ENCODE data around the gene MRPS31. TPM values are rescaled to one million over a fixed set of nuclear protein-coding genes. Genes with fewer than 3 reads are reported as not detected.
A peak's percentile ranks its signal among the peaks of the same experiment; 100 is the strongest.

Gene MRPS31
- total RNA-seq (2014; rRNA removed; shearing (Covaris generic)): 35.2 and 35.6 TPM in 2 replicates
- 21.4 and 23.6 TPM in 2 replicates for polyA plus RNA-seq (2014; cell fraction: nucleus; rRNA removed)

DNA sequence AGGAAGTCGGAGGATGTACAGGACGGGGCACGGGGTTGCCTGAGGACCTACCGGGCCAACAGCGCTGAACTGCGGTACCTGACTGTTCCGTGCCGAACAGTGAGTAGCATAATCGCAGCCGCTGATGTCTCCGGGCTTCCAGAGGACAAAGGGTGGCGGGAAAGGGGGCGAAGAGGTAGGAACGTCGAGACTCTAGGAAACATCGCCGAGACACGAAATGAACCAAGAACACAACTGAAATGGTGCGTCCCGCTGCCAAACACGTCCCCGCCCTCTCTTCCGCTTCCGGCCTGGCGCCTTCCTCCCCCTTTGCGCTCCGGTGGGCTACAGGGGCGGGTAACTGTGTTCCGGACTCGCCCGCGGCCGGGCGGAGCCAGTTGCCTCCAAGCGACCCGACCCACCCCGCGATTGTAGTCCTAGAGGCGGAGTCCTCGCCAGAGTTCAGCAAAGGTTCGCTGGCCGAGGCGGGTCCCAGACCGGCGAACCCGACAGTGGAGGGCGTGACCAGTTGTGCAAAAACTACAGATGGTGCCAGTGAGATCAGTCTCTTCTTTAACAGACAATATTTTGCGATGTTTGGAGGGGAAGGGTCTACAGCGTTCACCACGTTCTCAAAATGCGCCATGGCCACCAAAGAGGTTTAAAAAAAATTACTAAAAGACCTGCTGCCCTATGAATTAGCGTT is at the start of gene MRPS31:
TSS of gene MRPS31 (minus strand) at position 257 of the 685 bp plus-strand sequence. CDS start at position 203, 54 bp downstream.
- DNase-seq (ENCODE audit: extremely low read depth, low read depth): peak; percentile 89

DNA sequence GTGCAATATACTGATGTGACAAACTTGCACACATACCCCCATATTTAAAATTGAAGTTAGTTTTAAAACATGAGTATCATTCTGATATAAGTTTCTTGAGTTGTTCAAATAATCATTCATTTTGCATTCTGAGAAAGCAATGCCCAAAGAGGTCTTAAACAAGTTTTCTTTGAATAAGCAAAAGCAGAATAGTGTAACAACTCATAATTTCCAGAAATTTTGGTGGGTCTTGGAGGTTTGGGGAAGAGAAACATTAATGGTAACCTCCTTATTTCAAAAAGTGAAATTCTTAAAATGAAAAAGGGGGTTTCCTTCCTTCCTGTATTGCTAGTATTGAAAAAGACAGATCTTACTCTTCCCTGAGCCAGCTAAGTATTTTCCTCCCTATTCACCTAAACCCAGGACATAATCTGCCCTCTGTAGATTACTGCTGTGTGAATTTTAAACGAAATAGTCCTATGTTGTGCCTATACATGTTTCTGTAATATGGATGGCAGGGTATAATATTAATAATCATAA is 48.9 kb upstream of the MRPS31 start:
- no peak for DNase-seq (ENCODE audit: extremely low read depth, low read depth)

DNA sequence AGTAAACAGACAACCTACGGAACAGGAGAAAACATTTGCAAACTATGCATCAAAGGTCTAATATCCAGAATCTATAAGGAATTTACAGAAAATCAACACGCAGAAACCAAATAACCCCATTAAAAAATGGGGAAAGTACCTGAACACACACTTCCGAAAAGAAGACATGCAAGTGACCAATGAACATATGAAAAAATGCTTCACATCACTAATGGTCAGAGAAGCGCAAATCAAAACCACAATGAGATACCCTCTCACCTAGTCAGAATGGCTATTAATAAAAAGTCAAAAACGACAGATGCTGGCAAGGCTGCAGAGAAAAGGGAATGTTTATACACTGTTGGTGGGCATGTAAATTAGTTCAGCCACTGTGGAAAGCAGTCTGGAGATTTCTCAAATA is 47.9 kb upstream of the MRPS31 start:
- DNase-seq (ENCODE audit: extremely low read depth, low read depth): no peak

DNA sequence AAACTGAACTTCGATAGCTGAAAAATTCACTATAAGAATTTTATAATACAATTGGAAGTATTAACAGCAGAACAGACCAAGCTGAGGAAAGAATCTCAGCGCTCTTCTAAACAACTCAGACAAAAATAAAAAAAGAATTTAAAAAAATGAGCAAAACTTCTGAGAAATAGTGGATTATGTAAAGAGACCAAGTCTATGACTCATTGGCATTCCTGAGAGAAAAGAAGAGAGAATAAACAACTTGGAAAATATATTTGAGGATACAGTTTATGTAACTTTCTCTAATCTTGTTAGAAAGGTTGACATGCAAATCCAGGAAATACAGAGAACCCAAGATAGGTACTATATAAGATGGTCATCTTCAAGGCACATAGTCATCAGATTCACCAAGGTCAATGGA is 43.8 kb upstream of the MRPS31 start:
- DNase-seq (ENCODE audit: extremely low read depth, low read depth): no peak

DNA sequence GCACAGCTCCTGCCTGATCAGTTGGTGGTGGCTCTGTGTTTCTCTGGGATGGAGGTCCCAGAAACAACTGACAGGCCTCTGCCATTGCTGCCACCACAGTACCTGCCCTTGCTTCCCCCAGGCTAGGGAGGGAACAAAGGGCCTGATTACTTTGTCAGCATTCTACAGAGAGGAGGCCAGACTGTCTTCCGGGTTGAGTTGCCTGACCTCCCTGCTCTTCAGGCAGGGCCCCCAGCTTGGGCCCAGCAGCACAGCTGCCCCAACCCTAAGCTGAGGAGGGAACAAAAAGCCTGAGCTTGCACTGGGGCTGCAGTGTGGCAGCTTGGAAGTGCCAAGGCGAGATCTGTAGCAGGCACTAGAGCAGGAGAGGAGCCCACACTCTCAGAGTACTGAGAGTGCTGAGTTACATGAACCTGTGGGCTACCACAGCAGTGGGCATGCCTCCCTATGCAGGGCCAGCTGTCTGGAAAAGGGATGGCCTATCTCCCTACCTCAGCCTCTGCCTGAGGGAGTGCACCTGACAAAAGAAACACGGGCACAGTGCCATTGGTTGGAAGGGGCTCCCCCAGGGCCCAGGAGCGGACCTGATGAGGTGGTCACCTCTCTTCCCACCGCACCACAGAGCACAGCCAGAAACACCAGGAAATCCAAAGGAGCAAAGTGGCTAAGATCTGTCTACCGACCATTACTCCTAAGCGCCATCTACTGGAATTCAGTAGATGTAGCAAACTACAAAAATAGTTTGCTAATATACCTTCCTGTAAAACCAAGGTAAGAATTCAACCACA is 42.9 kb upstream of the MRPS31 start:
- no peak for DNase-seq (ENCODE audit: extremely low read depth, low read depth)

DNA sequence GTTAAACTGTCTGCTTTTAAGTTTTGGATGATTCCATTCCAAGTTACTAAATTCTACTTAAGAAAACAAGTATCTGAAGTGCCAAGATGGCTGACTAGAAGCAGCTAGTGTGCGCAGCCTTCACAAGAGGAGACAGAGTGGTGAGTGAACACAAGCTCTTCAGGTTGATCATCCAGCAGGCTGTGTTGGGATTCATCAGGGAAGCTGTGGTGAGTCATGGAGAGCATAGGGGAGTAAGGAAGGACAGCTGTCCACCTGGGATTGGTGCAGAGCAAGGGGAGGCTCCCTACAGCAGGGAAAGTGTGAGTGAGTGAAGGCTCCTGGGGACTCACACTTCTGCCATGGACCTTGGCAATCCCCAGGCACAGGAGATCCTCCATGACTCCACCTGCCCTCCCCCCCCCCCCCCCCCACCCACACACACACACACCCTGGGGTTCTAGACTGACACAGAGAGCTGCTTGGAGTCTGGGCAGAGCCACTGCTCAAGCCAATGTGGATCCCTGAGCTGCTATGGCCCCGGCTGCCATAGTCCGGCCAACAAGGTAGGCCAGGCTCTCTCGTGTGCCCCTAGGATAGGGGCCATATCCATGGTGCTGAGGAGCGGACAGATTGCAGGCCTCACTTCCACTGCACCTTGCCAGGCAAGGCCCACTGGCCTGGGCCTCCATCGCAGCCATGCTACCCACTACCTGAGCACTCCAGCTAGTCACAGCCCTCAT is 41.9 kb upstream of the MRPS31 start:
- DNase-seq (ENCODE audit: extremely low read depth, low read depth): no peak

DNA sequence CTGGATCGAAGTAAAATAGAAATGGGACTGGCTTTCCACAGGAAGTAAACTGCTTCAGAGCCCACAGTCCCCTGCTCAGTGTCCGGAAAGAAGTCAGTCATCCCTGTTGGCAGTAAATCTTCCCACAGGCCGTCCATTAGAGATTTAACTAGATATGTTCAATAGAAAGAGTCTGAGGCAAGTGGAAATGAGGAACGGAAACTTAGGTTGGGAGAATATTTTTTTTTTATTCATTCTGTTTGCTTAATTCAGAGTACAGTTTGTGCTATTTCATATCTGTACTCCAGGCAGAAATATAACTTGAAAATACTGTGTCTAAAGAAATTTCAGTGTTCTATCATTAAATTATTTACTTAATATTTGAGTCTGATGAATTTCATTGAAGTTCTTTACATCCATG is 41.1 kb upstream of the MRPS31 start:
- DNase-seq (ENCODE audit: extremely low read depth, low read depth): no peak

DNA sequence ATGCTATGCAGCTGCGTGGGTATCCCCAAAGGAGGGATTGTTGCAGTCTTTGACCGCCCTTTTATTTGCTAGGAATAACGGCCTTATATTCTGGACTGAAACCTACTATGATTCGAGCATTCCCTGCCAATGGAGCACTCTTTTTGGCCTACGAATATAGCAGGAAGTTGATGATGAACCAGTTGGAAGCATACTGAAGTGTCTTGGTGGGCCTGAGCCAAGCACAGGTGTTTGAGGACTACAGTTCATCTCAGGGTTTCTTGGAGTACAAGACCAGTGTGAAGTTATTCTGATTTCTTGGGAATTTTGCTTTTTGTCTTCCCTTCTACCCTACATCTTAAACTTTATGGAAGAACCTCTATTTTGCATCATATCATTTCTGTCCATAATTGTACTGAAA is 38.5 kb upstream of the MRPS31 start:
- DNase-seq (ENCODE audit: extremely low read depth, low read depth): no peak

DNA sequence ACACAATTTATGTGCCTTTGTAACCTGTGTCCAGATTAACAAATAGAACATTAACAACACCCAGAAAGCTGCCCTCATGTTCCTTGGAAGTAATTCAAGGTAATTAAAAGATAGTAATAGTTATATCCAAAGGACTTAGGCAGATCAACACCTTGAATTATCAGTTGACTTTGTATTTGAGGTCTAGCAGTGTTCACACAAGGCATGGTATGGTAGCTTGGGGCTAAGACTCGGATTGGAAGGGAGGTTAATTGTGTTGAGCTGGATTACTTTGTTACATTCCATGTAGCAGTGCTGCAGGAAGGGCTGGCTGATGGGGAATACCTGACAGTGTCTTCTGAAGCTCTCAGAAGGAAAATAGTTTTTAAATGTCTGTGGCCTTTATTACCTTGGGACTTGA is 35.3 kb upstream of the MRPS31 start:
- DNase-seq (ENCODE audit: extremely low read depth, low read depth): no peak

DNA sequence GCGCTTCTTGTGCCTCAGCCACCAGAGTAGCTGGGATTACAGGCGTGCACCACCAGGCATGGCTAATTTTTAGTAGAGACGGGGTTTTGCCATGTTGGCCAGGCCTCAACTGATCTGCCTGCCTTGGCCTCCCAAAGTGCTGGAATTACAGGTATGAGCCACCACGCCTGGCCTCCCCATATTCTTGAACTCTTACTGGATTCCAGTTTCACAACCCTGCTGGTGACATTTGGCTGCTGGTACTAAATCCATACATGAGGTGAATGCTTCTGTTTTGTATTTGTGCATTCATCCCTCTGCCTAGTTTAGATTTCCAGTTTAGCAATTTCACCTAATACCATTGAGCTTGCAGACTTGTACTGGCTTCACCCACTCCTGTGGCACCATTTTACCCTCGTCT is 32.3 kb upstream of the MRPS31 start:
- DNase-seq (ENCODE audit: extremely low read depth, low read depth): no peak

DNA sequence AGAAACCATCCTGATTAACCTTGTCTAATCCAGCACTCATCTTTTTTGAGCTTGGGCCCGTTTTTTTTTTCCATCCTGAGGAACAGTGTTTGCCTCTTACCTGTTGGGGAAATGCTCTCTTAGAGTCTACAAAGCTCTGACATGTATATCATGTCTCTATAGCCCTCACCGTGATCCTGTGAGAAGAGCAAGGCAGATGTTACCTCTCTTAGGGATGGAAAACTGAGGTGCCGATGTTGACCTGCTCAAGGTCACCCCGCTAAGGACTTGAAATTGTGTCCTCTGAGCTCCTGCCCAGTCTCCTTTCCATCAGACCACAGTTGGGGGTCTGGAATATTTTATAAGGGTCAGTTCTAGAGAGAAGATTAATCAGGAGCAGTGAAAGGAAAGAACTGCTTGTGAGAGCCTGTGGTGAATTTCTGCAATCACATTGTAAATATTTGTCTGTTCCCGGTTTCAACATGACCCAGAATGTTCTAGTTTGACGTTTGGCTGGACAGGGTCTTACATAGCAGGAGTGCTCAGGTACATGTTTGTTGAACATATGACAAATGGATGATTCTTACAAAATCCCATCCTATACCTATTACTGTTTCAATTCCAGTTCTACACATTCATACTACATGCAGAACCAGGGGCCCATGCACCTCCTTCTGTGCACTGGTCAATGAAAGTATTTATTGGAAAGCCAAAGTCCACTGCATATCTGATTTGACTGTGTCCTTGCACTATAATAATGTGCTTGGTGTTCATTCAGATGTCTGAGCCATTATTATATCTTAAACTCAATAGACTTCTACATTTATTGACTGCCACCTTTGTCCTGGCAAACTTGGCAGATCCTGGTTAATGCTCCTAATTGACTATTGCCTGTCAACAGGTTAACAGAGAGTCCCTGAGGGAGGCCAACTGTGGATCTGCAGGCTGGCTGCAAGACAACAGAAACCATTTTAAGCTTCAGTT is 30.5 kb upstream of the MRPS31 start:
- no peak for DNase-seq (ENCODE audit: extremely low read depth, low read depth)

DNA sequence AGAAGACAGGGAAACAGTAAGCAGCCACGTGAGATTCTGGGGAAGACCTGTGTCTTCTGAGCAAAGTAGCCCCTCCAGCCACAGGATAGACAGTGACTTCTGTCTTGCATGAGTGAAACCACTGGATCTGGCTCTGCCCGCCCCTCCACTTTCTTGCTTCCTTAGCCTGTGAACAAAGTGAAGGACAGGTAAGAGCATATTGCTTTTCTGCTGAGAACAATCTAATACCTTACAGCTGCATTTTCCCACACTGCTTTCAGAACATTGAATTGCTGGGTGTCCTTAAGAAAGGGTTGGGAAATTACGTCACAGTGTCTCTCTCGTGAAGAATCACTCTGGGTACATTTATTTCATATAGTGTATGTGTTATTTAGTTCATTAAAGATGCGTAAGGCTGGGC is 29.6 kb upstream of the MRPS31 start:
- no peak for DNase-seq (ENCODE audit: extremely low read depth, low read depth)

DNA sequence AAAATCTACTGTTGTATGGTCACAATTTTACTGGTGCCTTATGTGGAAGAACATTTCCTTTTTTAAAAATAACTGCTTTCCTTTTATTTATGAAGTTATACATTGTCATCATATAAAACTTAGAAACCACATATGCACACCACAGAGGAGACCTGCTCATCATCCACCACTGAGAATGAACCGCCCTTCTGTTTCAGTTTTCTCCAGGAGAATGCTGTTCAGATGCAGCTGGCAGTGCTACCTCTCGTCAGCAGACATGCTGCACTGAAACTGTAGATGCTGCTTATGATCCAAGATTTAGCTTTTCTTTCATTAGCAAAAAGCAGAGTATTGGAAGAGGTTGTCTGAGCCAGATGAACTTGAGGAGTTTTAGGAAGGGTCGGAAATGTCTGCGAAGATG is 28.5 kb upstream of the MRPS31 start:
- DNase-seq (ENCODE audit: extremely low read depth, low read depth): no peak

DNA sequence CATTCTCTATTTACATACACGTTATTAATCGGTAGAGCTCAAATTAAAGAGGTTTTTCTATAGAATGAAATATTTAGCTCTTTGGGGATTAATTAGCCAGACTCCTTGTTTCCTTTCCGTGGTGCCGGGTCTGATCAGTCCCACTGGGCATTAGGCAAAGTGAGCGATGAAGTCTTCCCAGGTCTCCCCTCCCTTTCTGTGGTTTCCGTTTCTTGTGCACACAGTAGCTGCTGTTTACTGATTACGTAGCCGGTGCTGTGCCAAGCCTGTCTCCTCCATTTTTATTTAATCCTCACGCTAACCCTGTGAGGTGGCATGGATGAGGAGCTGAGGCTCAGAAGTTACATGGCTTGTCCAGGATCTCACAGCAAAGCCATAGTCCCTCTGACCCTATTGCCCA is 27.4 kb upstream of the MRPS31 start:
- no peak for DNase-seq (ENCODE audit: extremely low read depth, low read depth)

DNA sequence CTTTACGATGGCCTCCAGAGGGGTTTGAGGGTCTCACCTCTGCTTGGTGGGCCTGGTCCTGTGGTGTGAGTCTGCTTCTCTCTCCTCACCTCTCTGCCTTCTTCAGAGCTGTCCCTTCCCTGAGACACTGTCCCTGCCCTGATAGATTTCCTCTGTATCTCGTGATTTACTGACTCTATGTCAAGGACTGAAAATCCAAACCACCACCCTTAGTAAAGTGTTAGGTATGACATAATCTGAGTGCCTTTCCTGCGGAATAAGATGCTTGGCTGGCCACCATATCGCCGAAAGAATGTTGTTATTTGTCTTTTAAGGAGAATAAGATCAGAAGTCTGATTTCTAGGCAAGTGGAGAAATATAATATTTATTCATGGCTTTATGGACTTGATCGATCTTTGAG is 25.7 kb upstream of the MRPS31 start:
- DNase-seq (ENCODE audit: extremely low read depth, low read depth): no peak

DNA sequence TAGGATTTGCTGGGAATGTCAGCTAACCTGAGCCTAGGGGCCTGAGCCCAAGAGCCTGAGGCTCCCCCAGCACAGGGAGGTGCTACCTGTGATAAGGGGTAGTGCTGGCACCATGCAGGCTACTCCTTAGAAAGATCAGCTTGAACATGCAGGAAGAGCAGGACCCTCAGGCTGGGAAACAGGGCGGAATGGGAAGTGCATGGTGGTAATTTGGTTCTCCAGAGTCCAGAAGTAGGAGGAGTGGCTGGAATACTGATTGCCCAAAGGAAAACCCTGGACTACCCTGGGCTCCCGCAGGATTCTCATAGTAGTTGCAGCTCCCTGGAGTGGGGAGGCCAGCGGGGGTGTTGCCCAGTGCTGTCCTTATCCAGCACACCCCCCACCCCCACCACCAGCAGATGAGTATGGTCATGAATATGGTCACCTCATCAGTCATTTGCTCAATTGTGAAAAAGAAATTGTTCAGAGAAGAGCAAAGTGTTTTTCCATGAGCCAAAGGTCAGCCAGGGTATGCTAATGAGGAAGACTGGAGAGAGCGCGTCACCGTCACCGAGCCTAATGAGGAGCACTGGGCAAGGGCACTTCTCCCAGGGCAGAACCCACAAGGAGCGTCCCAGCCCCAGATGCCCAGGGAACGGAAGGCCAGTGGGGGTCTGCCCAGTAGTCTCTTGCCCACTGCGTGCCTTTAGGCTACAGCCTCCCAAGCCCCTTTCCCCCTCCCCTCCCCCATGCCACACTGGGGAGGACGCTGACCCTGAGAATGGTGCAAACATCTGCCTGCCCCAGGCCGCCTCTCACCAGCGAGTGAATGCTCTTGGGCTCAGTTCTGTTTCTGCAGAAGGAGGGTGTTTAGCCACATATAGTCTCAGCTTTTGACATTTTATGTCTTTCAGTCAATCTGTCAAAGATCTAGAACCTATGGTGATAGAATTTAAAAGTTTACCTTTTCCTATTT is 23.7 kb upstream of the MRPS31 start:
- no peak for DNase-seq (ENCODE audit: extremely low read depth, low read depth)

DNA sequence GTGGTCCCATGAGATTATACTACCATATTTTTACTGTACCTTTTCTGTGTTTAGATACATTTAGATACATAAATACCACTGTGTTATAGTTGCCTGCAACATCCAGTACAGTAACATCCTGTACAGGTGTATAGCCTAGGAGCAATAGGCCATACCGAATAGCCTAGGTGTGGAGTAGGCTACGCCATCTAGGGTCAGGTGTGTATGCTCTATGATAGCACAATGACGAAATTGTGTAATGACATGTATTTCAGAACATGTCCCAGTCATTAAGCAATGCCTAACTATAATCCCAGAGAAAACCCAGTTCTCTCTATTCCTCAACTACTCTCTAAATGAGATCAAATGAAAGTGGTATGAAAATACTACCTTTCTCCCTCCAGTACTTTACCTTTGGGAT is 22.3 kb upstream of the MRPS31 start:
- DNase-seq (ENCODE audit: extremely low read depth, low read depth): no peak

DNA sequence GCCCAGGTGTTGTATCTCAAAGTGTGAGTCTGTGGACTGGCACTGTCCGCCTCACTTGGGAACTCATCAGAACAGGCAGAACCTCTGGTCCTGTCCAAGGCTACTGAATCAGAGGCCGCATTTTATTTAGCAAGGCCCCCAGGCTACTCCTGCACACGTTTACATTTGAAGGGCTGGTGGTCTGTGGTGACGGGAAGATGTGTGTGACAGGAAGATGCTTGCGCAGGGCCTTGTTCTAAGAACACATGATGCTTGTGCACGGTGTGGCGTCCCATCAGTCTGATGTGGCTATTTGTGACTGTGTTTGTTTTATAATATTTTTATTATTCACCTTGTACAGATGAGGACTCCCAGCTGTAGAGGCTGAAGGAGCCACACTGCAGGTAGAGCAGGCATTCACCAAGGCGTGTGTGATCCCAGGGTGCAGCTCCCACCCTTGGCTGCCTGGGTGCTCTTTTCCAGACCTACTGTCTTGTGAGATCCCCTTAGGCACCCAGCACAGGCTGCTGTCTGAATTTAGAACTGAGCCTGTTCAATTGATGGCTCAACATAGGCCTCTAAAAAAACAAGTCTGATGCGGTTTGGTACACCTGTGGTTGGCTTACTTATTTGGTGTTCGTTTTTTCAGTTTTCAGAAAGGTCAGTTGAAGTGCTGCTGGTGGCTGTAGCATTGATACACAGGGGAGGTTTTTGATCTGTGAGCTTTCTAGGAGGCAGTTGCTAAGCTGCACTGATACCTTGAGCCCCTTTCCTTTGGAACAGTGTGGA is 21.5 kb upstream of the MRPS31 start:
- DNase-seq (ENCODE audit: extremely low read depth, low read depth): no peak

Data from NCI-H460 (cell line).